Measurements from ENCODE around the gene TMEM91.

DNA sequence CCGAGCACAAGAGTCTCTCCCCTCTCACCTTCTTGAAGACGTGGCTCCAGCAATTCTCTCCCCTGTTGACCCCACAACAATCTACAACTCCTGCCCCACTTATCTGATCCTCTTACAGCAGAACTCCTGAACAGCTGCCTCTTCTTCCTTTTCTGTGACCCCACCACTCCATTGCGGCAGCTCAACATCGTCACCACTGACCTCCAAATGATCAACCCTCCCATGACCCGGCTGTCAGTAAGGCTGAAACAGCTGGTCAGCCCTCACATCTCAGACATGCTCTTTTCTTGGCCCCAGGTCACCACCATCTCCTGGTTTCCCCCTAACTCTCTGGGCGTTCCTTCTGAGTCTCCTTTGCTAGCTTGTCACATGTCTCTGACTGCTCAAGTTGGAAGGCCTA is 19.0 kb downstream of the TMEM91 start:
- TF ChIP-seq, protein P1, sequence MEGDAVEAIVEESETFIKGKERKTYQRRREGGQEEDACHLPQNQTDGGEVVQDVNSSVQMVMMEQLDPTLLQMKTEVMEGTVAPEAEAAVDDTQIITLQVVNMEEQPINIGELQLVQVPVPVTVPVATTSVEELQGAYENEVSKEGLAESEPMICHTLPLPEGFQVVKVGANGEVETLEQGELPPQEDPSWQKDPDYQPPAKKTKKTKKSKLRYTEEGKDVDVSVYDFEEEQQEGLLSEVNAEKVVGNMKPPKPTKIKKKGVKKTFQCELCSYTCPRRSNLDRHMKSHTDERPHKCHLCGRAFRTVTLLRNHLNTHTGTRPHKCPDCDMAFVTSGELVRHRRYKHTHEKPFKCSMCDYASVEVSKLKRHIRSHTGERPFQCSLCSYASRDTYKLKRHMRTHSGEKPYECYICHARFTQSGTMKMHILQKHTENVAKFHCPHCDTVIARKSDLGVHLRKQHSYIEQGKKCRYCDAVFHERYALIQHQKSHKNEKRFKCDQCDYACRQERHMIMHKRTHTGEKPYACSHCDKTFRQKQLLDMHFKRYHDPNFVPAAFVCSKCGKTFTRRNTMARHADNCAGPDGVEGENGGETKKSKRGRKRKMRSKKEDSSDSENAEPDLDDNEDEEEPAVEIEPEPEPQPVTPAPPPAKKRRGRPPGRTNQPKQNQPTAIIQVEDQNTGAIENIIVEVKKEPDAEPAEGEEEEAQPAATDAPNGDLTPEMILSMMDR (IDR thresholded peaks at IDR 0.05; ENCODE audit: insufficient read depth, low read length, poor library complexity, severe bottlenecking): no peak
- TF ChIP-seq EZH2phosphoT487 (conservative IDR thresholded peaks at IDR 0.05; ENCODE audit: low read length): no peak

Measured in SU-DHL-6 (cell line).